GM21360 (cell line): Measurements from ENCODE around the gene DGKB.

Experiments
- ATAC-seq: cut with Tn5 transposase; IDR thresholded peaks from one replicate; pipeline ENCODE4 v1.9.1; 2021; ENCODE audit warnings: mild to moderate bottlenecking, moderate library complexity; ENCODE audit not compliant: unreplicated experiment

DGKB gene

GRCh38 chr7:14861456-14861855, 41.1 kb downstream of the DGKB start:
- ATAC-seq, result no peak

DNA sequence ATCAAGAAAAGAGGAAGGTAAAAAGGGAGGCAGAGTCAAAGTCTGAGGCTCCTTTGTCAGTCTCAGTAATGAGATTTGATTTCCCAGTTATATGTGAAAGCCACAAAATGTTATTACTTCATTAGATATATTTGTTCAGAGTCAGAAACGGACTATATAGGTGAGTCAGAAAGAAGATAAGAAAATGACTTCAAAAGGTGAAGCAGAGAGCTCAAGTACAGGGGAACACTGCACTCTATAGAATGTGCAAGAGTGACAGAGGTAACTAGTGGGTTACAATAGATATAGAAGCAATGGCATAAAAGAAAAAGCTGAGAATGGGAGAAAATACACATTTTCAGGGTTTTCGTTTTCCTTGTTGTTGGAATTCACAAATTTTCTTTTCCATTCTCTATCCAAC, 43.3 kb downstream of the DGKB start:
- no peak for ATAC-seq

DNA sequence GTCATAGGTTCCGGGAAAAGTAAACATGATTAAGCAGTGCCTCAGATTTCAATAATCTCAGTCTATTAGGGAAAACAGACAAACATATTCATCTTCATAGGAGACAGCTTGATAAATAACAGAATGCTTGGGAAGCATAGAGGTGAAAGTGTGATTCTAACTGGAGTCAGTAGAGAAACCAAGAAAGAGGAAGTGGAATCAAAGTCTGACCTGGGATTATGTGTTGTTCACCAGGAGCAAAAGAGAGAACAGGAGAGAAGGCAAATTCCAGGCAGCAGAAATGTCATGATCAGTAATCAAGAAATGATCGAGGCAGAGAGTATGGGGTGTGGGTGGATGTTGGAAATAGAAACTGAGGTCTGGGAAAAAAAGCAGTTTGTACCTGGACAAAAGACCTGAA, 43.7 kb downstream of the DGKB start:
- no peak for ATAC-seq

DNA sequence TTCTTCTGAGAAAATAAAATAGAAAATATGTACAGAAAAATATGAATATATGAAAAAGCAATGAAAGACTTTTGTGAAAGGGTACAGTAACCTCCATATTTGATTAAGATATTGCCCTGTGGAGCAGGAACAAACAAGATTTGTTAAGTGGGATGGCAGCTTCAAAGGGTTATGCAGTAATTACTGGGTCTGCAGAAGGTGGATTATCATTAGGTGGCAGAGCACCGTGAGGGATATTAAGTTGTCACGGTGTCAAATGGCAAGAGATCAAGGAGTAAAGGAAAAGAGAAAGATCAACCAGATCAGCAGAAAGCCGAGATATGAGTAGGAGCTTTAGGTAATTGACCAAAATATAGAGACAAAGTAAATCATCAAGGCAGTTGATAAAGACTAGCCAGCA, 44.1 kb downstream of the DGKB start:
- no peak for ATAC-seq

- ATAC-seq, result no peak
These were observed 47.3 kb downstream of the DGKB start for GRCh38 chr7:14855033-14855794.

DNA sequence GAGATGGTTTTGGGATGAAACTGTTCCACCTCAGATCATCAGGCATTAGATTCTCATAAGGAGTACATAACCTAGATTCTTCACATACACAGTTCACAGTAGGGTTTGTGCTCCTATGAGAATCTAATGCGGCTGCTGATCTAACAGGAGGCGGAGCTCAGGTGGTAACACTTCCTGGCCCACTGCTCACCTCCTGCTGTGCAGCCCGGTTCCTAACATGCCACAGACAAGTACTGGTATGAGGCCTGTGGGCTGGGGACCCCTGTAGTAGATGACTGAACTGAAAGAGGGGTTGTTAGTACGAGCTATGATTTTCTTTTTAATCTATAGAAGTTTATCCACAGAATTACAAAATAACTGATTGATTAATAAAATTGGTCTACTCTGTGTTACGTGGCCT, 48.1 kb downstream of the DGKB start:
- ATAC-seq, result no peak

DNA sequence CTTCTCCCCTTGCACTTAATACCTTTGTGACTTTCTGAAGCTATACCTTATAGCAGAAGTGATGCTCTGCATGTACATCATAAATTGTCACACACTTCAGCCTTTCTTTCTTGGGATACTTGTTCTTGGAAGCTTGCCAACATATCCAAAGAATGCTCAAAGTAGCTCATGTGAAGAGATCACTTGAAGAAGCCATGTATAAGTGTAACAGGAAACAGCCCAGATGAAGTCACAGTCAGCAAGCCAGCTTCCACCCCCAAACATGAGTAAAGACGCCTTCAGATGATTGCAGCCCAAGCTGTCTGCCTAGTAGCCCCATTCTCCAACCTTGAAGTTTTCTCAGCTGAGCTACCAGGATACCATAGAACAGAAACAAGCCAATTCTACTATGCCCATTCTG, 50.9 kb downstream of the DGKB start:
- ATAC-seq, result no peak

GRCh38 chr7:14850039-14850438, 52.5 kb downstream of the DGKB start:
- no peak for ATAC-seq

- no peak for ATAC-seq
These were observed 56.1 kb downstream of the DGKB start for GRCh38 chr7:14846405-14846804.

DNA sequence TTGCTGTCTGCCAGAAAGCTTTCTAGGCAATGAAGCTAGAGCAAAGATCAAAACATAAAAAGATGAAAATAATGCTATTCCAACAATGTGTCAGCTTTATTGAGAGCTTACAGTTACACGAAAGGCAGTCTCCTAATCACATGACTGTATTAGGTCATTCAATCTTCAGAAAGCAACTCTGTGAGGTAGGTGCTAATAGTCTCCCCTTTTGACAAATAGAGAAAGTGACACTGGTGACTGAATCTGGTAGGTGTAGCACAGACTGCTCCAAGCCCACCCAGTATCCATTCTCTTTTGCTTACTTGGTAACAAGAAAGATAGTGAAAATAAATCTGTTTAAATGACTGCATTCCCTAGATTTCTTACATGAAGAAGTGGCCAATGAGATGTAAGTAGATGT, 58.8 kb downstream of the DGKB start:
- ATAC-seq, result no peak

GRCh38 chr7:14842523-14842922, 60.0 kb downstream of the DGKB start:
- ATAC-seq, result no peak

DNA sequence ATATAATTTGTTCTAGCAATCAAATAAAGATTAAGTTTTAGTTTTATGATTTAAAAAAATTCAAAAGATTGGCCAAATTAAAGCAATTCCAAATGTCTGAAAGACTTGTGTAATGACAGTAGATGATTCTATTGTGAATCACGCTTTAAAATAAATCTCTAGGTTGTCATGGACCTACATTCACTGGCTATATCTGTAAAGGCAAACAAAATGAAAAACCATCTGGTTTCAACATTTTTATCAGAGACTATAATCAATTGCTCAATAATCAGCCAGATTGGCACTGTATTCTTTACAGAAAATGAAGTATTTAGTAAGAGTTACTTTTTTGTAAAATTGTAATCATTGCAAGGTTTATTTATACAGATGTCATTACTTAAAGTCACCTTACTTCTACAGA, 60.7 kb downstream of the DGKB start:
- no peak for ATAC-seq

DNA sequence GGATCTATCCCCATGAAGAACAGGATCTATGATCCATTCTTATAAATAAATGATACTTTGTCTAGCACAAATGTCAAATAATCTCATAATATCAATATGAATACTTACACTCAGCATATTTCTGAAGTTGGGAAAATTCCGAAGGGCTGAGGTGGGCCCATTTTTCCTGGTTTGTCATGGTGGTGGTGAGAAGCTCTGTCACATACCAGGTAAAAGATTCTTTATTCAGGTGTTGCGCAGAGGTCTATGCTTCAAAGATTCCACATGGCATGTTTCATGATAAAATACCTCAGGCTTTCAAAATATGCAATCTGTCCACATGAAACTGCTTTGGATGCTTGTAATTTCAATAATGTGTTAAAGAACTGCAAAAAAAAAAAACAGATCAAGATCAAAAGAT, 61.5 kb downstream of the DGKB start:
- ATAC-seq, result no peak

DNA sequence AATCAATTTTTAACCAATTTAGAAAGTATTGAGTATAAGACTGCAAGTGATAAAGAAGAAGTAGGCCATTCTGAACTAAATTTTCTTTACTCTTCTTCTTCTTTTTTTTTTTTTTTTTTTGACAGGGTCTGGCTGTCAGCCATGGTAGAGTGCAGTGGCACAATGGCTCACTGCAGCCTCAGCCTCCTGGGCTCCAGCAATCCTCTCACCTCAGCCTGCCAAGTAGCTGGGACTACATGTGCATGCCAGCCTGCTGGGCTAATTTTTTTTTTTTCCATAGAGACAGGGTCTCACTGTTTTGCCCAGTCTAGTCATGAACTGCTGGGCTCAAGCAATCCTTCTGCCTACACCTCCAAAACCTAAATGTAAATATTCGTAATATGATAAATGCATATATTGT, 63.2 kb downstream of the DGKB start:
- ATAC-seq, result no peak

DNA sequence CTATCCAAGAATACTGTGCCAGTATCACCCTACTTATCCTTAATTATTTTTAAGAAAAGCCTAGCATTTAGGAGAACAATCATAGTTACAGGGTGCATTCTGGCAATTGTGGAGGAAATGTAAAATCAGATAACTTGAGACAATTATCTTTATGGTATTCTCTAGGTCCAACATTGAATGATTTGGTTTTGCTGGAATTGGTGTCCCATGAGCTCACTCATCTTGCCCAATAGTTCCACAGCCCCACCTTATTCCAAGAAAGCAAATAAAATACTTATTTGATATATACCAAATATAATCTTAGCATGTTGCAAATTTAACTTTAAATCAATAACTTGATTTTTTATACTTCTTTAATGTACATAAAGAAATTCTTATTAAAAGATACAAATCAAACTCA, 65.3 kb downstream of the DGKB start:
- ATAC-seq, result no peak

GRCh38 chr7:14836571-14837189, 65.9 kb downstream of the DGKB start:
- no peak for ATAC-seq

DNA sequence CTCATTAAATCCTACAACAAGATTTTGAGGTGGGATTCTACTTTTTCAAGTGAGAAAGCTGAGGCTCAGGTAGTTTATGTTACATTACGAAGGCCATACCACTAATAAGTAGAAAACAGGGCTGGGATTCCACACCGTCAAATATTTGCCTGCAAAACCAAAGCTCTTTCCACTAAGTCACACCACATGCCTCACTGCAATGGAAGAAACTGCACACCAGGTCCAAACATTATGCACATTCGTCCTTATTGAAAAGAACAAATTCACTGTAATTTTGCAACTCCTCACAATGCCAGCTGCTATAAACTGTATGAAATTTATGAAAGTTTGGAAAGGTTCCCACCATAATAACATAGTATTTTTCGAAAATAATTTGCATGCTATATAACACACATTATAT, 66.5 kb downstream of the DGKB start:
- no peak for ATAC-seq

GRCh38 chr7:14835384-14835783, 67.2 kb downstream of the DGKB start:
- no peak for ATAC-seq

- no peak for ATAC-seq
These were observed 67.7 kb downstream of the DGKB start for GRCh38 chr7:14834883-14835282.

DNA sequence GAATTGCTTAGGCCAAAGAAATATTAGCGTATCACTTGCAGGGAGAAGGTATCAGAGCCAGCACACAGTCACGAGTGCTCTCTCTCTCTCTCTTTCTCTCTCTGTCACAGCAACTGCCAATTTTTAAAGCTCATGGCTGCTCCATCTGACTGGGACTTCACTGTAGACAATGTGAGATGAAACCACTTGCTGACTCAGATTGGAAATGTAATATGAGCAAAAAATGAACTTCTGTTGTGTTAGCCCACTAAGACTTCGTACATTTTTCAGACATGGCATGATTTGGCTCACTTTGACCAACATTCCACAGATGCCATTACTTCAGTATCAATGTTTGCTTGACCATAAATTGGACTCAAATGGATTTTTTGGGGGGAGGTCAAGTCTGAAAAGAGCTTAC, 68.1 kb downstream of the DGKB start:
- no peak for ATAC-seq

GRCh38 chr7:14833707-14834106, 68.8 kb downstream of the DGKB start:
- ATAC-seq, result no peak

DNA sequence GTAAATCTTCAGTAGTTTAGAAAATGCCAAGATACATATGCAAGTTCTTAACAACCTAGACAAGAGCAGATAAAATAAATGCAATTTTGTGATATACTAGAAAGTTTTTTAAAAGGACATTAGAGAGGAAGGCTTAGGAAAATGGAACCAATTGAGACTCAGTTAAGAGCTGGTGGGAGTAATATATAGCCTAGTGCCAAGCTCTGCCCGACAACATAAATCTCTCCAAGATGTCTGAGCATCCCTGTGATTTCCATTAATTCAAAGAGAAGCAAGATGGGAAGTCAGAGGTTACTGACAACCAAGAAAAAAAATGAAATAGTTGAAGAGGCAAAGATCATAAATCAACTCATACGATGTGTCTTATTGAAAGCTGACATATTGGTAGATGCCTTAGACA, 74.5 kb downstream of the DGKB start:
- ATAC-seq, result no peak

DNA sequence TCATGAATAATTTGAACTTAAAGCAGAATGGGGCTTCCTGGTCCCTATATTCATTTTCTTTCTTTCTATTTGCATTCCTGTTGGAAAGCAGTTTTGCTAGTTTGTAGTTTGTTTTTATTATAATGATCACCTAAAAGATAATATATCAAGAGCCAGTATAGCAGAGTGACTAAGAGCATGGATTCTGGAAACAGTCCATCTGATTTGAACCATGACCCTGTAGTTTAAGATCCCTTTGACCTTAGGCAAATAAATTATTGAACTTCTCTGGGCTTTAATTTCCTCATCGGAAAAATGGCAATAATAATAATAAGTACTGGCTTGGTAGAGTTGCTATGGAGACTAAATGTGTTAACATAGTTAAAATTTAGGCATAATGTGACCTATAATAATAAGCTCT, 76.1 kb downstream of the DGKB start:
- no peak for ATAC-seq
